ENCODE measurements around the gene GALNT9. TPM values are rescaled to one million over a fixed set of nuclear protein-coding genes. Genes with fewer than 3 reads are reported as not detected.

GALNT9 gene
- total RNA-seq, 1 experiment from 2014 or later, result not detected

DNA sequence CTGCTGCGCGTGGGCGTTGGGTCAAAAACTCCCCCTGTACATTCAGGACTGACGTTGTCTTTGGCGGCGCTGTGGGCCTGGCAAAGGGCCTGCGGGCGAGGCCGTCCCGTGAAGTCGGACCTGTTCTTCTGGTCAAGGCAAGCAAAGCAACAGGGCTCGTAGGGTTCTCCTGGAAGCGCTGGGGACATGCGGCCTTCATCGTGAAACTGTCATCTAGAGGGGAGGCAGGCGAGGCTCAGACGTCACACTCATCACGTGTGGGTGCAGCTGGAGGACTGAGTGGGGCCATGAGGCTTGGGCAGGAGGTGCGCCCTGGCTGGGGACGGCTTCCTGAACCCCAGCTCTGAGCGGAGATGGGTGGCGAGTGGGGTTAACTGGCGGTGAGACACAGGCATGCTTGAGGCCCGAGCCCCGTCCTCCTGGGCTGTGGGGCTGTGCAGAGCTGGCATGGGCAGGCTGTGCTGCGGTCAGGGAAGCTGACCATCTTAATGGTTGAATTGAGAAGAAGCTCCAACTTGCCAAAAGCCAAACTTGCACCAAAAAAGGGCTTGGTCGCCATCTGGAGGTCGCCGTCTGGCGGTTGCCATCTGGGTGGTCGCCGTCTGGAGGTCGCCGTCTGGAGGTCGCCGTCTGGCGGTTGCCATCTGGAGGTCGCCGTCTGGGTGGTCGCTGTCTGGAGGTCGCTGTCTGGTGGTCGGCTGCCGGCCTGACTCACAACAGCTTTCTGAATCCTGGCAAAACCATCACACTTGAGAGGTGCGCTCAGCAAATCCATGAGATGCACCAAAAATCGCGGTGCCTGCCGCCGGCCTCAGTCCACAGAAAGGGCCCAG is 119.0 kb downstream of the GALNT9 start:
- in situ Hi-C loops (cut with HindIII; ENCODE audit: low pct_unique_long_range_greater_than_20kb, low sequenced_read_pairs), result no loop called here
- no peak for DNase-seq (ENCODE audit: low read depth, low spot score)

DNA sequence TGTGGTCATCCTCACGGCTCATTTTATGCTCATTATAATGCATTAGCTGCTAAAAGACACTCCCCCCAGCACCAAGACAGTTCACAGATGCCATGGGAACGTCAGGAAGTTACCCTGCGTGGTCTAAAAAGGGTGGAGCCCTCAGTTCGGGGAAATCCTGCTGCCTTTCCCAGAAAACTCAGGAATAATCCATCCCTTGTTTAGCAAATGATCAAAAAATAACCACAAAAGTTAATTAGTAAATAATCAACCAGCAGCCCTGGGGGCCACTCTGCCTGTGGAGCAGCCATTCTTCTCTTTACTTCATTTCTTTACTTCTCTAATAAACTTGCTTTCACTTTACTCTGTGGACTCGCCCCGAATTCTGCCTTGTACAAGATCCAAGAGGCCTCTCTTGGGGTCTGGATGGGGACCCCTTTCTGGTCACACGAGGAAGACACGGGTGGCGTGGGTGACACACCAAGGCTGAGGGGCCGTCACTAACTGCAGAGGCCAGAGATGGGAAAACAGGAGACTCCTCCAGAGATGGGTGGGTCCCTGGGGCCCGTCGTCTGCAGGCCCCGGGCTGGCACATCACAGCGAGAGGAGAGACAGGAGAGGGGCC is 119.7 kb downstream of the GALNT9 start:
- no peak for DNase-seq (ENCODE audit: low read depth, low spot score)
- in situ Hi-C loops (cut with HindIII; ENCODE audit: low pct_unique_long_range_greater_than_20kb, low sequenced_read_pairs), result no loop called here

DNA sequence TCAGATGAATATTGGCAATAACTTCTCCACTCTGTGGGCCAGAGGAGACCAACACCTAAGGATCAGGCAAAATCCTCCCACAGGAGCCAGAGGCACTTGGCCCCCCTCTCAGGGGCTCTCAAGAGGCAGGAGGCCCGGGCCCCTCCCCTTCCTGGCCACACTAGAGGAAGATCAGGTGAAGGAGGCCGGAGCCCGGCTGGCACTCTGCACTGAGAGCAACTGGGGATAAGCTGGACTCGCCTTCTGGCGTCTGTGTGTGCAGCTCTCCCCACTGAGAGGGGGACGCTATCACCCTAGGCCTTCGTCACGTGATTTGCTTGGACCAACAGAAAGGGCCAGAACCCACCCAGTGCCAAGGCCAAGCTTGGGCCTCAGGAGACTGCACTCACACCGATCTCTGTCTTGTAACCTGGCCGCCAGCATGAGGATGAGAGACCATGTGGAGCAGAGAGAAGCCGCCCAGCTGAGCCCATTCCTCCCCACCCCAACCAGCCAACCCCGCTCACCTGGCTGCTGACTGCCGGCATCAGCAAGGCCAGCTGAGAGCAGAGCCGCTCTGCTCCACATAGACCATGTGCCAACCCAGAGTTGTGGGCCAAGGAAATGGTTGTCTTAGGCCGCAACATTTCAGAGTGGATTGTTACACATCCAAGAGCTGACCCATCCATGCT is 121.1 kb downstream of the GALNT9 start:
- in situ Hi-C loops (cut with HindIII; ENCODE audit: low pct_unique_long_range_greater_than_20kb, low sequenced_read_pairs), result no loop called here

DNA sequence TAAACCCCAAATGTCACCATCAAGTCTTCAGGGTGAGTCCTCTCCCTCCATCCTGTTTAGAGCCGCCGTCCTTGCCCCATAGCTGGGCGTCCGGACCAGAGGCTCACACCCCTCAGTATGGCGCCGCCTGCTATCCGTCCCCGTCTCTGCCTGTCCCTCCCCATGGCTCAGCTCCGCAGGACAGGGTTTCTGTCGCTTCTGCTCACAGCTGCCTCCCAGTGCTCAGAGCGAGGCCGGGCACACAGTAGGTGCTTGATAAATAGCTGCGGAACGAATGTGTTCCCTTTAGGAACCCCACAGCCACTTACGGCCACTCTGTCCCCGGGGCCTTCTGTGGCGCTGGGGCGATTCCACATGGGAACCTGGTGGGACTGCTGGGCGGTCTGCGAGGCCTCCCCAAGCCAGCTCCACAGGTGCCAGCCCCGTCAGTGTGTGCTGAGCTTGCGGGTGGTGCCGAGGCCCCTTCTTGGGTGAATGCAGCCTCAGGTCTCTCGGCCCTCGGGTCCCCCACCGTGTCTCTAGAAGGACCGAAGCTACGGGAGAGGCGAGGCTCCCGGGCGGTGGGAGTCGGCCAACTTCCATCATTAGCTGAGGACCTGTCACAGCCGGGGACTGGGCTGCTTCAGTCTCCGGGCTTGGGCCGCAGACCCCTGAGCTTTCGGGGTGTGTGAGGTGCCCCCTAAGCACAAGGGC is 122.2 kb downstream of the GALNT9 start:
- in situ Hi-C loops (cut with HindIII; ENCODE audit: low pct_unique_long_range_greater_than_20kb, low sequenced_read_pairs), result no loop called here
- DNase-seq (ENCODE audit: low read depth, low spot score), result no peak

More for the DNA sequence above, 121.1 kb downstream of the GALNT9 start:
- no peak for DNase-seq (ENCODE audit: low read depth, low spot score)

DNA sequence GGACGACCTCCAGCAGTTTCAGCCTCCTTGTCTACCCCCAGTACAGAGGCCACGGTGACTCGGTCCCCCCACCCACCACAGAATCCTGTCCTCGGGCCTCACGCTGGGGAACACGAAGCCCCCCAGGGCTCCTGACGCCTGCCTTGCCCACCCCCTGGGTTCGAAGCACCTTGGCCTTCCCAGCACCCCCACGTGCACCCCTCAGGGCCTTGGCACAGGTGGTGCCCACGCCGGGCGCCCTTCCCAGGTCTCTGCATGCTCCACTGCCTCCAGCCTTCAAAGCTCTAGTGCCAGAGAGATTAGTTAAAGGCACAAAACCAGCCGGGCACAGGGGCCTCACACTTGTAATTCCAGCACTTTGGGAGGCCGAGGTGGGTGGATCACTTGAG is 123.3 kb downstream of the GALNT9 start:
- no peak for DNase-seq (ENCODE audit: low read depth, low spot score)
- in situ Hi-C loops (cut with HindIII; ENCODE audit: low pct_unique_long_range_greater_than_20kb, low sequenced_read_pairs), result no loop called here

DNA sequence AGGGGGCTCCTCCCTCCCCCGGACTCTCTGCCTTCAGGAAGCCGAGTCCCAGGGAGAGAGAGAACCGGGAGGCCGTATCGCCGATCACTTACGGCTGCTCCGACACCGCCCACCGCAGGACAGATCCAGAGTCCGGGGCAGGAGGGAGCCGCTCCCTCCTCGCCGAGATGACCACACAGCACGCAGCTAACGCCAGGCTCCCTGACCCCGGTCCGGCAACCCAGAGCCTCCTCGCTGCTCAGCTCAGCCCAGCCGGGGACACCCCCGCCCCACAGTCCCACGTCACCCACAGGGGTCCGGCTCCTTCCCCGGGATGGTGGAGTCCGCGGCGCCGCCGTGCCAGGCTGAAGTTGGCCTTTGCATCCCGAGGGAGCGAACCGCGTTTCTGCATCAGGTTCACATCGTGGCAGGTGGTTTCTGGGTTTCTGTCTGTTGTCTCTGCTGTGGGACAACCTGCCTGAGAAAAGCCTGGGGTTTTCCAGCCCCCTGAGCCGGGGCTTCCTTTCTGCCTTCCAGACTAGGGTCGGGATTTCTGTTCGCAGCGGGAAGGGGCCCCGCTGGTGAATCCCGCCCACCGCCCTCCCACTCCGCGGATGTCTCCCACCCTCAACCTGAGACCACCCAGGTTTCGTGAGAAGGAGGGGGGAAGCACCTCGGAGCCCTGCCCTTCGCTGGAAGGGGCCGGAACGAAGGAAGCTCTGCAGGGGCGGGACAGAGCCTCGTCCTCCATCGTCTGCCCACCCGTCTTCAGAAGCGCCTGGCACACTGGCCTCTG is 123.9 kb downstream of the GALNT9 start:
- no peak for DNase-seq (ENCODE audit: low read depth, low spot score)
- in situ Hi-C loops (cut with HindIII; ENCODE audit: low pct_unique_long_range_greater_than_20kb, low sequenced_read_pairs), result no loop called here

DNA sequence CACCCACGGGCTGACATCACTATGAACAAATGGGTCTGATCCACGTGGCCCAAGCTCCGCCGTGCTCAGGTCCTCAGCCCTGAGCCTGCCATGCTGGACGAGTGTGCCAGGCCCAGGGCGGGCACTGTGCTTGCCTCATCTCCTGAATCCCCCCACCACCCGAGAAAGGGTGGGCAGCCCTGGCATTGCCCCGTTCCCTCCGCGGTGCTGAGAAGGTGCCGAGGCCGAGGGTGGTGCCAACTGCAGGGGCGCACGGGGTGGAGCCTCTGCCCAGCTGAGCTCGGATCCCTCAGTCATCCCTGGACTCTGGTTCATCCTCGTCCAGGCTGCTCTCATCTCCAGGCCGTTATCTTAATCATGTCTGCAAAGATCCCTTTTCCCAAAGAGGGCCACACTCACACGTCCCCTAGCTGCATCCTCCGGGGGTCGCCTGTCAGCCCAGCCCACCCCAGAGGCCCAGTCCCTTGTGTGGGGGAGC is 124.6 kb downstream of the GALNT9 start:
- in situ Hi-C loops (cut with HindIII; ENCODE audit: low pct_unique_long_range_greater_than_20kb, low sequenced_read_pairs), result no loop called here
- no peak for DNase-seq (ENCODE audit: low read depth, low spot score)

DNA sequence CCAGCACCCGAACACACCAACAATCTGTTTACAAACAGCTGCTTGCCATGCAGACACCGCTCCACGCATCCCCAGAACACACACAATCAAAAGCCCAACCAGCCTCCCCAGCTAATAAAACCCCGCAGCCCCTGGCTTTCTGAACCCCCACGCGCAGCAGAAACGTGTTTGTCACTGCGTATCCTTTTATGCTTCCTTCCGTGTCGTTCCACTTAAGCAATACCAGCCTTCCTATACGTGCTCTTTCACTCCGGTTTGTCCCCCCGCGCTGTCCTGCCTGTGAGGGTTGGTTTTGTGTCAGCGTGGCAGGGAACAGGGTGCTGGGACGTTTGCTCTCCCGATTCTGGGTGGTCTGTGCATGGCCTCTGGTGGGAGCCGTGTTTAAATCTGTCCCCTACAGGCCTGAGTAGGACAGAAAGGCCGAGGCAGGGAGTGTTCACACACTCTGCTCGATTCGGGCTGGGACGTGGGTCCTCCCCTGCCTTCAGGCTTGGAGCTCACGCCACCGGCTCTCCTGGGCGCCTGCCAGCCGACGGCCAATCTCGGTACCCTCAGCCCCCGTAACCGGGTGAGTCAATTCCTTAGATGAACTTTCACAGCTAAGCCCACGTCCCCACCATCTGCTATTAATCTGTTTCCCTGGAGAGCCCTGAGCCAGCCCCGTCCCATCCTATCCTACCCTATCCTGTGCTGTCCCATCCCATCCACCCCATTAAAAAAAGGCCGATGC is 125.2 kb downstream of the GALNT9 start:
- in situ Hi-C loops (cut with HindIII; ENCODE audit: low pct_unique_long_range_greater_than_20kb, low sequenced_read_pairs), result no loop called here
- DNase-seq (ENCODE audit: low read depth, low spot score), result no peak

DNA sequence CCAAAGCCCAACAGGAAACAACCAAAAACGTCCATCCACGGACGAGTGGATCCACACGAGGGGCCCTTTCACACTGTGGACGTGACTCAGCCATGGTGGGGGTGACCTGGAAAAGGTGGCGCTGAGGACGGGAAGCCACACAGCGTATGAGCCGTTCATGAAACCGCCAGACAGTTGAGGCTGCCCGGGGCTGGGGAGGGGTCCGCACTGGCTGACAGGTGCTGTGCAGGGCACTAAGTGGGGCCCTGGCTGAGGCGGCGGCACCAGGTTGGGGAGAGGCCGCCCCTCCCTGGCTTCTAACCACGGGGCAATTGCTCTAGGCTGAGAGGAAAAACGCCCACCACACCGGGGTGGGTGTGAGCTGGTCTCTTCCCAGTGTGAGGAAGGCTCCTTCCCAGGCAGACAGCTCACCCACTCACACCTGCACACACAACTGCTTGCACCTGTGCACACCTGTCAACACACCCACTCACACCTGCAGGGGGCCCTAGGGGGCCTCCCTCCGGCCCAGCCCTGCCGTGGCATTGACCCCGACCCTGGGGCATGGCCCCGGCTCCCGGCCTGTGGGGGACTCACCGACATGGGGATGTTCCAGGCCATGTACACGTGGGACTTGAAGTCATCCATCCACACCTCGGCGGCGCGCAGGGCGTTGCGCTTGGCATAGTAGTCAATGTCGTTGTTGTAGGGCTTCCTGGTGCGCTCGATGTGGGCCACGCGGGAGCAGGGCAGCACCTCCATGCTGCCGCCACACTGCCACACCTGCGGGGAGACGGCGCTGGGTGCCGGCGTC is 126.3 kb downstream of the GALNT9 start:
- no peak for DNase-seq (ENCODE audit: low read depth, low spot score)
- in situ Hi-C loops (cut with HindIII; ENCODE audit: low pct_unique_long_range_greater_than_20kb, low sequenced_read_pairs), result no loop called here

DNA sequence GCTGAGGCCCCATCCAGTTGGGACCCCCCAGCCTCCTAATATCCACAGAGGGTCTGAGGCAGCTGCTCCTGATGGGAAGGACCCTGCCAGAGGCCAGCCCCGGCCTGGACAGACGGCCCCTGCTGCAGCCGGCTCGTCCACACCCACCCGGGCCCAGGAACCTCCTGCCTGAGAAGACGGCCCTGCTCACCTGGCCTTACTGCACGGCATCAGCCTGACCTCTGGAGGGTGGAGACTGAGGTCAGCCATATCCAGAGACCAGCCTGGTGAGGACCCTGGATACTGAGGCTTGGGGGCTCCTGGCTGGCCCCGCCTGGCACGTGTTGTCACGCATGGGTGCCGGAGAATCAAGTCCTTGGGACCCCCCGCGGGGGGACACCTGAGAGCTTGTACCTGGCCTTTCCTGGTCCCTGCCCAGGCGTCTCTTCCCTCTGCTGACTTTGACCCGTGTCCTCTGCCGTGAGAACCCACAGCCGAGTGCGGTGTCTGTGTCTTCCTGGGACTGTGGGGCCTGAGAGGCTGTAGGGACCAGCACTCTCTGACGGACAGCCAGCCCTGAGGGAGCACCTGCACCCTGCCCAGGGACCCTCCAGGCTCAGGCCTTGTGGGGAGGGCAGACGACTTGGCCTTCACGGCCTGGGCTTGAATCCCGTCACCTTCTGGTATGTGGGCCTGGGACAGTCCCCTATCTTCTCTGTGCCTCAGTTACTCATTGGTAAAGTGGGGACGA is 127.8 kb downstream of the GALNT9 start:
- in situ Hi-C loops (cut with HindIII; ENCODE audit: low pct_unique_long_range_greater_than_20kb, low sequenced_read_pairs), result no loop called here

DNA sequence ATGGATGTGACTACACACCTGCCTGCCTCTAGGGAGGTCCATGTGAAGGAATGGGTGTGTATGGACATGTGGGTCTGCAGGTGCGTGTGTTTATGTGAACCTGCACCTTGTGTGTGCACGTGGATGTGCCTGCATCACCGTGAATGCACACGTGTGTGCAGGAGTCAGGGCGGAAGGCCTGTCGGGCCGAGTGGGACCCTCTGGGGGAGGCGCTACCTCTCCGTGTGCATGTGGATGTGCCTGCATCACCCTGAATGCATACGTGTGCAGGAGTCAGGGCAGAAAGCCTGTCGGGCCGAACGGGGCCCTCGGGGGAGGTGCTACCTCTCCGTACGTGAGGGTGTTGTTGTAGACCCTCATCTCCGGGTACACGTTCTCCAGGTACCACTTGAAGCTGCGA is 128.6 kb downstream of the GALNT9 start:
- in situ Hi-C loops (cut with HindIII; ENCODE audit: low pct_unique_long_range_greater_than_20kb, low sequenced_read_pairs), result no loop called here
- no peak for DNase-seq (ENCODE audit: low read depth, low spot score)

More for the DNA sequence above, 127.8 kb downstream of the GALNT9 start:
- no peak for DNase-seq (ENCODE audit: low read depth, low spot score)

DNA sequence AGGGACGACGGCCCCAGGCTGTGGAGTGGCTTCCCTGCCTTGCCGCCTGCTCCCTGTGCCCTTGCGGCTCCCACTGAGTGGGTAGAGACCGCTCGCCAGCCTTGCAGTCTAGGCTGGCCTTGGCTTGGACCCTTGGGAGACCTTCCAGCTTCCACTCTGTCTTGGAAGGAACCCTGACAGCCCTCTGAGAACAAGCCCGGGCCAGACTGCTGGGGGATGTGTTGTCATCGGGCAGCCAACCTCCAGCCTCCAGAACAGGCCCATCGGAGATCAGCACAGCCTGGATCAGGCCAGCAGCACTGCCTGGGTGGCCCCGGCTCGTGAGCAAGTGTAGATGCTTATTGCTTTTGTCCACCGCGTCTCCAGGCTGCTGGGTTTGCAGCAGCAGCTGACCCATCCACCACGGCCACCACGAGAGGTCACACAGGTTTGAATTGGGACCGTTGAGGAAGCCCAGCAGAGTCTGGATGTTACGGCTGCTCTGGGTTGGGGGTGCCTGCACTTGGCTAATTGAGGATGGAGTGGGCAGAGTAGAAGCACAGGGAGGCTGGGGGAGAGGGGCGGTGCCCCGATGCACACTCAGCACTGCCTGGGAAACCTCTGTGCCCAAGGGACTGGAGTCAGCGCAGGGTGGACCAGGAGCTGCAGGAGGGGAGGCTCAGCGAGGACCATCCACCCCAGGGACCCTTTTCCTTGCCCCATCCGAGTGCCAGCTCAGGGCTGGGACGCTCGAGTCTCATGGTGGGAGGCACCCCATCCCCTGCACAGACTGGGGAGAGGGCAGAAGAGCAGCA is 129.7 kb downstream of the GALNT9 start:
- DNase-seq (ENCODE audit: low read depth, low spot score), result no peak
- in situ Hi-C loops (cut with HindIII; ENCODE audit: low pct_unique_long_range_greater_than_20kb, low sequenced_read_pairs), result no loop called here

DNA sequence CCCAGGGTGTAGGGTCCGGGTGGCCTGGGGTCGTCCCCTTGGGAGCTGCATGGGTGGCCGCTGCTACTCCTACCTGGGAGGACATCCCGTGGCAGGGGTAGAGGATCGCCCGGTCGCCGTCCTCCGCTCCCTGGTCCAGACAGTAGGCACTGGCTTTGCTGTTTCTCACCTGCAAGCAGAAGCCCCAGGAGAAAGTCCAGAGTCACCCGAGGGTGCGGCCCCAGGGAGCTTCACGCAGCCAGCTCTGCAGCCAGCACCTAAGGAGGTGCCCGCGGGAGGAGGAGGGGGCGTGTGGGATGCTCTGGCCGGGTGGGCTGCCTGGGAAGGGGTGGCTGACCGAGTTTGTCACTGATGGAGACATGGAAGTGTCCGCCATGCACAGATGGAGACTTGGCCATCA is 130.3 kb downstream of the GALNT9 start:
- no peak for DNase-seq (ENCODE audit: low read depth, low spot score)
- in situ Hi-C loops (cut with HindIII; ENCODE audit: low pct_unique_long_range_greater_than_20kb, low sequenced_read_pairs), result no loop called here

DNA sequence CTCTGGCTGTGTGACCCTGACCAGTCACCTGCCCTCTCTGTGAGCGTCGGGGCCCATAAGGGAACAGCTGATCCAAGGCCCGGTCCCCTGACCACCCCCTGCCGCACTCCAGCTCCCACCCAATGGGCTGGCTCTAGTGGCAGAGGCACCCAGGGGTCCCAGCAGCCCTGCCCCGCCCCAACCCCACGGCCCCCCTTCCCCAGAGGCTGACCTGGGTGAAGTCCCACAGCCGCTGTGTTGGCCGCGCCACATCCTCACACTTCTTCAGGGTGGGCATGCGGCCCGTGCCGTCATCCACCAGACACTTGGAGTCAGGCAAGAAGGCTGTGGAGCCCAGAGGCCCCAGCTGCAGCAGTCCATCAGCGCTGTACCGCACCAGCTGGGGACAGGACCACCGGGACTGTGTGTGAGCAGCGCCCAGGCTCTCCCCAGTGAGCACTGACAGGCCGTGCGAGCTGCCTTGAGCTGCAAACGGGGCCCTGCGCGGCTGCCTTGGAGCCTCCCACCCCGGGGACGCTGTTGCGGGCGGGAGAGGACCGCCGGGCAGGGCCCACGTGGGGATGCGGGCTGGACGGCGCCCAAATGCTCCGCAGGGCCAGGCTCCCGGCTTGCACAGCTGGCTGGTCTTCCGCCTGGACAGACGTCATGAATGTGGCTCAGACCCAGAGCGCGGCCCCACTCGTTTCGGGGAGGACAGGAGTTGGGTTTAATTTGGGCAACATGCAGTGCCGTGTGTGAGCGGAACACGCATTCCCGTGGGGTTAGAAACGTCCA is 131.6 kb downstream of the GALNT9 start:
- no peak for DNase-seq (ENCODE audit: low read depth, low spot score)
- in situ Hi-C loops (cut with HindIII; ENCODE audit: low pct_unique_long_range_greater_than_20kb, low sequenced_read_pairs), result no loop called here

All from SK-MEL-5 (cell line).